Esophagus muscularis mucosa (tissue), 4 donors: ENCODE data around the gene TMEM72. TPM values are rescaled to one million over a fixed set of nuclear protein-coding genes. Genes with fewer than 3 reads are reported as not detected.

ENCODE experiments used
- DNase-seq: peaks from one replicate; pipeline ENCODE4 v3.0.0-alpha.2; 2017; ENCODE audit errors: extremely low spot score
- H3K27ac ChIP-seq, 4 donors: fragments of 200-600 bp; sonication (generic); replicated peaks in 1 of 4; 1 replicate in 3 of 4; 2 replicates in 1 of 4; pipeline ENCODE4 v1.5.1; 2016 to 2019; ENCODE audit warnings: mild to moderate bottlenecking in 1 of 4
- H3K27me3 ChIP-seq, 4 donors: fragments of 200-600 bp; sonication (generic); one replicate each; pipeline versions ENCODE4 v1.5.1 to v1.6.0; 2016 to 2019
- H3K36me3 ChIP-seq, 4 donors: fragments of 200-600 bp; sonication (generic); one replicate each; pipeline ENCODE4 v1.5.1; 2016 to 2019
- H3K4me1 ChIP-seq, 4 donors: fragments of 200-600 bp; sonication (generic); one replicate each; pipeline ENCODE4 v1.5.1; 2016 to 2019
- H3K4me3 ChIP-seq, 4 donors: fragments of 200-600 bp; sonication (generic); 1 replicate in 2 of 4; 2 replicates in 2 of 4; pipeline ENCODE4 v1.5.1; 2016 to 2019; ENCODE audit warnings: mild to moderate bottlenecking in 4 of 4, moderate library complexity in 1 of 4
- H3K9me3 ChIP-seq, 4 donors: fragments of 200-600 bp; sonication (generic); 1 replicate in 3 of 4; 2 replicates in 1 of 4; pipeline ENCODE4 v1.5.1; 2016 to 2019
- EP300 ChIP-seq: sonication (generic); formaldehyde crosslinking; IDR thresholded peaks from one replicate; pipeline ENCODE4 v1.6.1; 2017; ENCODE audit warnings: antibody characterized with exemption
- POLR2A ChIP-seq: fragments of 450-650 bp; IDR thresholded peaks from one replicate; pipeline ENCODE4 v1.6.1; 2017; ENCODE audit warnings: antibody characterized with exemption, moderate library complexity, mild to moderate bottlenecking, low read depth
- POLR2AphosphoS5 ChIP-seq, 2 donors: sonication (generic); formaldehyde crosslinking; IDR thresholded peaks; one replicate each; pipeline ENCODE4 v1.6.1; 2017; ENCODE audit warnings: antibody characterized with exemption in 2 of 2
- whole genome bisulfite sequencing: methylation state at CpG from one replicate; pipeline ENCODE4 v1.1.5; 2018; 5-methylcytosine and 5-hydroxymethylcytosine counted together
- intact Hi-C: fragments of 100-400 bp; cut with DNase I; formaldehyde crosslinking; loops from one replicate; pipeline ENCODE4 v1.15.1; 2023
- total RNA-seq, 4 donors: library from RNA; depleted of rRNA; stranded (reverse); fragments of >200 nt; gene quantifications; one replicate each; pipeline versions ENCODE4 v1.1.0 to v1.2.1, GENCODE V29; 2016
- TF ChIP-seq, protein P1 (sequence below), 3 experiments: fragments of 200-600 bp in 2 of 3; fragments of 450-650 bp in 1 of 3; sonication (generic) in 2 of 3; IDR thresholded peaks; one replicate each; pipeline ENCODE4 v1.5.1; 2017 to 2019; ENCODE audit warnings: antibody characterized with exemption in 3 of 3, mild to moderate bottlenecking in 2 of 3, moderate library complexity in 1 of 3

The TMEM72 gene
- total RNA-seq, 4 donors from 2014 or later: not detected

DNA sequence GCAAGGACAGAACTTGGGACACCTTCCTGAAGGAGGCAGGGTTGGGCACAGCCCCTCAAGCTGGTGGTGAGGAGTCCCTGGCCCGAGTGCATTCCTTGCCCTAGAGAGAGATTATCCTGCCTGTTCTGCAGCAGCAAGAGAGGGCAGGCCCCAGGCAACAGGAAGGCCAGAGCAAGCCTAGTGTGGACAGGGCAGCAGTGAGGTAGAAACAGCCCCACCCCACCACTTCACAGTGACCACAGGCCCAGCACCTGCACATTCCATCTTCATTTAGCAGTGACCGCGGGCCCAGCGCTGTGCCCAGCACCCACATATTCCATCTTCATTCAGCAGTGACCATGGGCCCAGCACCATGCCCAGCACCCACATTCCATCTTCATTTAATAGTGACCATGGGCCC lies 16.4 kb upstream of the TMEM72 start:
- intact Hi-C loops: no loop called here
- Histone ChIP-seq H3K27me3 (no peaks in the 10 kb centered on the region), H3K27ac (no peak overlapping the region), H3K4me3 (no peak overlapping the region), H3K4me1 (no peaks in the 10 kb centered on the region), H3K36me3 (no peaks in the 10 kb centered on the region), H3K9me3 (no peaks in the 10 kb centered on the region)
- TF ChIP-seq POLR2AphosphoS5 (IDR thresholded peaks at IDR 0.05) (no peak), EP300 (no peak)
- DNase-seq: no peak
- WGBS: 92% methylated on average over 4 of the region's 4 CpGs

DNA sequence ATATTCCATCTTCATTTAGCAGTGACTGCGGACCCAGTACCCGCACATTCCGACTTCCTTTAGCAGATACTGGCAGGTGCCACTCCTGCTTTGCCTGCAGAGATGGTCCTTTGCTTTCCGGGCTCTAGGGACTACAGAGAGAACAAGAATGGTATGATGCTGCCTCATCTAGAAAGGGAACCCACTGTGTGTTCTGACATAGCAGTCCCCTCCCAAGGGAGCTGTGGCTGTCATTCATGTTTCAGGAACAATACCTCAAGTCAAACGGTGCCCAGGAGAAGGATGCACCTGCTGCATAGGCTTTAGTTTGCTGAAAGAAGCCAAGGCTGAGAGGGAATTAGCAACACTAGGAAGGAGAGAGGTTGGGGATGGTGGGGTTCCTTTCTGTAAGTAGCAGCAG lies 15.9 kb upstream of the TMEM72 start:
- Histone ChIP-seq H3K36me3 (no peaks in the 10 kb centered on the region), H3K9me3 (no peaks in the 10 kb centered on the region), H3K27ac (no peak overlapping the region), H3K27me3 (no peaks in the 10 kb centered on the region), H3K4me1 (no peaks in the 10 kb centered on the region), H3K4me3 (no peak overlapping the region)
- TF ChIP-seq POLR2AphosphoS5 (IDR thresholded peaks at IDR 0.05) (no peak), EP300 (no peak), POLR2A (no peak)
- TF ChIP-seq, protein P1, sequence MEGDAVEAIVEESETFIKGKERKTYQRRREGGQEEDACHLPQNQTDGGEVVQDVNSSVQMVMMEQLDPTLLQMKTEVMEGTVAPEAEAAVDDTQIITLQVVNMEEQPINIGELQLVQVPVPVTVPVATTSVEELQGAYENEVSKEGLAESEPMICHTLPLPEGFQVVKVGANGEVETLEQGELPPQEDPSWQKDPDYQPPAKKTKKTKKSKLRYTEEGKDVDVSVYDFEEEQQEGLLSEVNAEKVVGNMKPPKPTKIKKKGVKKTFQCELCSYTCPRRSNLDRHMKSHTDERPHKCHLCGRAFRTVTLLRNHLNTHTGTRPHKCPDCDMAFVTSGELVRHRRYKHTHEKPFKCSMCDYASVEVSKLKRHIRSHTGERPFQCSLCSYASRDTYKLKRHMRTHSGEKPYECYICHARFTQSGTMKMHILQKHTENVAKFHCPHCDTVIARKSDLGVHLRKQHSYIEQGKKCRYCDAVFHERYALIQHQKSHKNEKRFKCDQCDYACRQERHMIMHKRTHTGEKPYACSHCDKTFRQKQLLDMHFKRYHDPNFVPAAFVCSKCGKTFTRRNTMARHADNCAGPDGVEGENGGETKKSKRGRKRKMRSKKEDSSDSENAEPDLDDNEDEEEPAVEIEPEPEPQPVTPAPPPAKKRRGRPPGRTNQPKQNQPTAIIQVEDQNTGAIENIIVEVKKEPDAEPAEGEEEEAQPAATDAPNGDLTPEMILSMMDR (IDR thresholded peaks at IDR 0.05): no peak
- DNase-seq: no peak
- intact Hi-C loops: no loop called here
- WGBS: 82% methylated on average over 4 of the region's 5 CpGs

DNA sequence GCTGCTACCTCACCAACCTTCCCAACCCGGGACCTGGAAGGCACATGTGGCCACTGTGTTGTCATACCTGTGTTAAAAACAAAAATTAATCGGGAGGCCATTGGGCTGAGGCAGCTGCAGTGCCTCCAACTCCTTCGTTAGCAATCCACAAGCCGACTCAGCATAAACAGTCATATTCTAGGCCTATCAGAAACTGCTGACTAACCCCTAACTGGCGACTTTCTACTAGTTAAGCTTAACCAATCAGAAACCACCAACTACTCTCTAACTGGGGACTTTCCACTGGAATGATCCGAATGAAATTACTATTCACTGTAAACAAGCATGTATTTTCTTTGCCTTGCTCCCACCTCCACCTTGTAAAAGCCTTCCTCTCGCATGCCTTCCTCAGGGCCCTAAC lies 14.1 kb upstream of the TMEM72 start:
- Histone ChIP-seq H3K4me1 (no peaks in the 10 kb centered on the region), H3K27me3 (no peaks in the 10 kb centered on the region), H3K9me3 (no peaks in the 10 kb centered on the region), H3K36me3 (no peaks in the 10 kb centered on the region), H3K27ac (no peak overlapping the region), H3K4me3 (no peak overlapping the region)
- TF ChIP-seq, protein P1 (IDR thresholded peaks at IDR 0.05): no peak
- no peak for TF ChIP-seq EP300
- no peak for TF ChIP-seq POLR2AphosphoS5 (IDR thresholded peaks at IDR 0.05)
- TF ChIP-seq POLR2A: no peak
- DNase-seq: no peak
- WGBS: 91% methylated on average over 7 of the region's 7 CpGs
- intact Hi-C loops: no loop called here

DNA sequence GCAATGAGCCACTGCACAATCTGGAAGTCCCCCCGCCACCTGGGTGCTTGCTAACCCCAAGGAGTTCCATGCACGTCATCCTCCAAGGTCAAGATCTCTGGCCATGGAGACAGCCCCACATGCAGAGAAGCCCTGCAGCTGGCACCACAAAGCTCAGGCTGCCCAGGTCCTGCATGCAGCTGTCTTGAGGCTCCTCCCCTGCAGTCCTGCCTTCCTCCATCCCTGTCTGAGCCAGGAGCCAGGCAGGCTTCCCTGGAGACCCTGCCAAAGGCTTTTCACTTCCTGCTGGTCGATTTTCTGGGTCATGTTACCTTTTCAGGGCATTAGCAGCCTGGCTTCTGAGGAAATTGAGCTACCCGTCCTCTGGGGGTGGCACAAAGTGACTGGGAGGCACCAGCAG lies 12.5 kb upstream of the TMEM72 start:
- H3K27me3 ChIP-seq: no peaks in the 10 kb centered on the region
- no peaks in the 10 kb centered on the region for H3K36me3 ChIP-seq
- DNase-seq: no peak
- intact Hi-C loops: no loop called here
- H3K4me3 ChIP-seq: no peak overlapping the region
- no peak overlapping the region for H3K27ac ChIP-seq
- no peak for TF ChIP-seq EP300
- TF ChIP-seq, protein P1 (IDR thresholded peaks at IDR 0.05): no peak
- TF ChIP-seq POLR2AphosphoS5 (IDR thresholded peaks at IDR 0.05): no peak
- no peak for TF ChIP-seq POLR2A
- H3K9me3 ChIP-seq: no peaks in the 10 kb centered on the region
- H3K4me1 ChIP-seq: no peaks in the 10 kb centered on the region
- no CpG with 5 or more reads among the region's 4 CpGs for WGBS

DNA sequence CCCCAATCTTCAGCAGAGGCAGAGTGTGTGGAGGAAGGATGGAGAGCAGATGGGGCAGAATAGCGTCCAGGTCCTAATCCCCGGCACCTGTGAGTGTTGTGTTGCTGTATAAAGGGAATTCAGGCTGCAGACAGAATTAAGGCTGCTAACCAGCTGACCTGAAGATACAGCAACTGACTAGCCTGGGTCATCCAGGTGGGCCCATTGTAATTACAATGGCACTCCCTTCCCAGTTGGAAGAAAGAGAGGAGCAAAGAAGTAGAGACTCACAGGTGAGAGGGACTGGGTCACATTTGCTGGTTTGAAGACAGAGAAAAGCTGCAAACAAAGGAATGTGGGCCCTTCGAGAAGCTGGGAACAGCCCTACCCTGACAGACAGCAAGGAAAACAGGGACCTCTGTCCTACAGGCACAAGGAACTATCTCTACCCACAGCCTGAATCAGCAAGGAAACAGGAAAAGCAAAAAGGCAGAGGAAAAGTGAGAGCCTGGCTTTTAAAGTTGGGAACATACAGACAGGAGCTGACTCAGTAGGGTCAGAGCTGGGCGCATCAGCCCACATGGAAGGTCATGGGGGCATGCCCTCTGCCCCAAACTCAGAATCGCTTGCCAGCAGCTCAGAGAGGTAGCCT lies 11.6 kb upstream of the TMEM72 start:
- intact Hi-C loops: no loop called here
- Histone ChIP-seq H3K4me1 (no peaks in the 10 kb centered on the region), H3K27me3 (no peaks in the 10 kb centered on the region), H3K36me3 (no peaks in the 10 kb centered on the region), H3K27ac (no peak overlapping the region), H3K9me3 (no peaks in the 10 kb centered on the region), H3K4me3 (no peak overlapping the region)
- TF ChIP-seq POLR2AphosphoS5 (IDR thresholded peaks at IDR 0.05) (no peak), EP300 (no peak), POLR2A (no peak)
- TF ChIP-seq, protein P1 (IDR thresholded peaks at IDR 0.05): no peak
- DNase-seq: no peak
- WGBS: 81% methylated on average over 5 of the region's 5 CpGs
